GM18498 (cell line): ENCODE data around the gene IRF5.
A peak's percentile ranks its signal among the peaks of the same experiment; 100 is the strongest.
"Not testable (repeated sequence)": the region's sequence is repeated elsewhere in the genome, so short reads cannot be mapped to it uniquely, and the experiment has no call there.

Experiments used
- ATAC-seq: cut with Tn5 transposase; IDR thresholded peaks from one replicate; pipeline ENCODE4 v1.9.1; 2021; ENCODE audit warnings: mild to moderate bottlenecking, moderate library complexity; ENCODE audit not compliant: unreplicated experiment

The IRF5 gene

DNA sequence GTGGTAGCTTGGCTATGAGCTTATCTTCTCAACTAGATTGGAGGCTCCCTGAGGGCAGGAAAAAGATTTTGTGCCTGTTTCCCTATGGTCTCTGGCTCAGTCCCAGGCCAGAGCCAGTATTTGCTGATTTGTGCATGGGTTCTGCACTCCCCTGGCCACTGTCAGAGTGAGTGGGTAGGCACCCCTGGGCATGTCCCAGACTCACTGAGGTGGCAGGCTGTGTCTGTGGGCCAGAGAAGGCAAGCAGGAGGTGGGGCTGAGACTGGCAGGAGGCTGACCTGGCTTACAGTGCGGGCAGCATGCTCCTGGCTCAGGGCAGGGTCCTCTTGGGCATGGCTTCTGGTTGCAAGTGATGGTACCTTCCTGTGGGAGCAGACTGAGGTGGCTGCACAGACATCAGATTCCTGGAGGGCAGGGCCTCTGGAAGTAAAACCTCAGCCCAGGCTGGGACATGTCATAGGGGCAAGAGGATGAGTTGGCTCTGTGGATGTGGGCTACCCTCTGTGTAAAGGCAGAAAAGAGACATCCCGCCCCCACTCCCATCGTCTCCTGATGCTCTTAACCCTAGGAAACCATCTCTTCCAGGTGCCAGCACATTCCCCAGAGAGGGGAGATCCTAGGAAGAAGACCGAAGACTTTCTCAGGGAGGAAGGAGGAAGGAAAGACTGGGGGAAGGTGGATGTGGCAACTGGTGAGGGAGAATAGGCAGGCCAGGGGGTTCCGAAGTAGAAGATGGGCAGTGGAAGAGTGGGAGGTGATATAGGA lies 31.5 kb upstream of the IRF5 start:
- ATAC-seq: no peak

DNA sequence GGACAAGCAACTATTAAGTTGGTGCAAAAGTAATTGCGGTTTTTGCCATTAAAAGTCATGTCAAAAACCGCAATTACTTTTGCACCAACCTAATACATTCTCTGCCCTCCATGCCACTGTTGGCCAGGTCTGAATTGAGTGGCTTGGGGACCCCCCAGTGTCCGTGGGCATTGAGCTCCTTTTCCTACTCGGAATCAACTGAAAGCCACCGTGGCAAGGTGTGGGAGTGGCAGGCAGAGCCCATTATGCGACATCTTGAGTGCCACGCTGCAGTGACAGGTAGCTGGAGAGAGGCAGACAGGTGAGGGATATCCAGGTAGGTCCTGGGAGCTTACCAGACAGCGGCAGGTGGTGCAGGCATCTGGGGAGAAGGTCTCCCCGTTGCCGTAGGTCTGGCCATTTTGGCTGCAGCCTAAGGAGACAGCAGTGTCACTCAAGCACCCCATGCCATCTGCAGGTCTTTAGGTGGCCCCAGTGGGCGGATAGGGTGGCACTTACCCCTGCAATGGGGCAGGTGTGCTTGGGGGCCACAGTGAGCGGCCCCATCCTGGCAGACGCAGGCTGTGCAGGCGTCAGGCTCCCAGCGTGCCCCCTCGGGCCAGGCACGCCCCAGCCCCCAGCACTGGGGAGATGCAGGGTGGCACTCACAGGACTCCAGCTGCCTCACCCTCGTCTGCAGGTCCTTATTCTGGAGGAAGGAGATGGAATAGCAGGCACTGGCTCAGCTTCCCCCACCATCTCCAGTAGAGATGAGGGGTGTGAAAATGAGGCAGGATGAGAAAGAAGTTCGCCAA lies 30.8 kb upstream of the IRF5 start:
- no peak for ATAC-seq

DNA sequence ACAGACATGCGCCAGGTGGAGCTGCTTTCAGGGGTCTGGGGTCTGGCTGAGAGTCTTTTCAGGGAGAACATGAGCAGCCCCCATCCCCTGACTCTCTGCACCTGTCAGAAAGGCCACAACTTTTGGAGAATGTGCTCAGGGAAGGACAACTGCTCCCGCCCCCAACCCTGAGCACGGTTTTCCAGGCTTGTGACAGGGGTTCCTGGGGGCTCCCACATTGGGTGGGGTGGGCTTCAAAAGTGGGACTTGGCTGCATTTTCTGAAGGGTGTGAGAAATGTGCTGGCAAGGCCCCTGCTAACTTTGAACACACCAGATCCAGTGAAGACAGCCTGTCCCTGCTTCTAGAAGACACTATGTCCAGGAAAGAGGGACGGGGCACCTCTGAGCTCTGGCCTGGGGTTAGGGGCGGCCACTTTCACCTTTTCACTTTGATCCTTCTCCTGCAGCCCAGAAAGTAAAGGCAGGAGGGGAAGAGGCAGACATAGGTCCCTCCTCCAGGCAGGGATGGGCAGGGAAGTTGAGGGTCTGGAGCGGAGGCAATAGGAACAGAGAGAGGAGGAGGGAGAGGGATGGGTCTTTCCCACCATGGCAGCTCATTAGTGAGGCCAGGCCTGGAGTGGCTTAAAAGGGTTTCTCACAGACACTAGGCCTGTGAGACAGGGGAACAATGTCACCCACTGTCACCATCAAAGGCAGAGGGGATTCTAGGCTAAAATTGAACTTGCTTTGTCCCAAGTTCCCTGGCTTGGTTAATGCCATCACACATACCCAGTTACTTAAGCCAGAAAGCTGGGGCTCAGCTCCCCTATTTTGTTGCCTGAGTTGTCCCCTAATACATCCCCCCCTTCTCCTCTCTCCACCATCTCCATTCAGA lies 28.7 kb upstream of the IRF5 start:
- ATAC-seq: no peak

DNA sequence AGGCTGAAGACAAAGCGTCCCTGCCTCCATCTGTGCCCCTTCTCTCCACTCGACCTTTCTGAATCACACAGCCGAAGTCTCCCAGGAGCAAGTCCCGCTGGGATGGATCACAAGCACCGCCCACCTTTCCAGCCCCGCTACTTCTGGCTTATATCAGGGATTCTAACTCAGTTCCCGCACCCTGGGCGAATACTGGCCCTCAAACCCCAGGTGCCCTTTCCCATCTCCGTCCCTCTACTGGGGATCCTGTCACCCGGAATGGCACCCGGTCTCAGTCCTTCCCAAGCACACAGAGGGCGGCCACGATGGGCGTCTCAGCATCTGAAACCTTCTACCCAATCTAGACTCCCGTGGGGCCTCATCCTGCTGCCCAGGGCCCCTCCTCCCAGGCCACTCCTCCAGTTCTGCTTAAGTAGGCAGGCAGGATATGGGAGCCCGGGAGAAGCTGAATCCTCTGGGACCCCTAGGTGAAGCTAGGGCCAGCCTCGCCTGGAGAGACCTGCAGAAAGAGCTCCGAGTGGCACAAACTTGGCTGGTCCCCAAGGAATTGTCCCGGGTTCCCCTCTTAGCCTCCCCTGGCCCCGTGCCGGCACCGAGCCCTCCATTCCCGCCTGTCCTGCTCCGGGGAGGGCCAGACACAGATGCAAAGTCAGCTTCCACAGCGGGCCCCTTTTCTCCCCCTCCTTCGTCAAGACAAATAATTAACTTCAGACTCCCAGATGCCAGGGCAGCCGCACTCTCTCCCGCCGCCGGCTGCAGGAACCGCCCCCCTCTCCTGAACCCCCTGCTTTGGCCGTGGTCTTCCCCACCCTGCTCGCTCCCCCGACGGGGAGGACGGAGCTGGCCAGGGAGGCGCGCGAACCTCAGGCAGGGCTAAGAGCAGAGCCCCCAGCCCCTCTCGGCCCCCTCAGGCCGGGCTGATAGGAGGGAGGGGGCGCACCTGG lies 27.8 kb upstream of the IRF5 start:
- ATAC-seq: no peak

DNA sequence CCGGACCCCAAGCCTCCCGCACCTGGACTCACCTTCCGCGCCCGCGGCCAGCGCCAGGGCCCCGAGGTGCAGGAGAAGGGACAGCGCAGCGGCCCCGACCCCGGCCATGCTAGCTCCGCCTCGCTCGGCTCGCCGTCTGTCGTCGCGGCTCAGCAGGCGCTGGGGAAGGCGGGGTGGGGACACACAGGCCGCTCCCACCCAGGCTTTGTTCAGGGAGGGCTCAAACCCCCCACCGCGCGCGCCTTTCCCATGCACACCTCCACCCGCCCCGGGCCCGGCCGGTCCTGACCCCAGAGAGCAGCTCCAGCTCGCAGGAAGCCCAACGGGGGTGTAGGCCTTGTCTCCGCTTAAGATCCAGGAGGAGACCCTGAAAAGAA lies 27.2 kb upstream of the IRF5 start, which contains the start of gene KCP:
Gene KCP (minus strand): TSS at position 141 of the 377 bp plus-strand sequence. CDS start 33 bp downstream, at position 108.
- no peak for ATAC-seq

DNA sequence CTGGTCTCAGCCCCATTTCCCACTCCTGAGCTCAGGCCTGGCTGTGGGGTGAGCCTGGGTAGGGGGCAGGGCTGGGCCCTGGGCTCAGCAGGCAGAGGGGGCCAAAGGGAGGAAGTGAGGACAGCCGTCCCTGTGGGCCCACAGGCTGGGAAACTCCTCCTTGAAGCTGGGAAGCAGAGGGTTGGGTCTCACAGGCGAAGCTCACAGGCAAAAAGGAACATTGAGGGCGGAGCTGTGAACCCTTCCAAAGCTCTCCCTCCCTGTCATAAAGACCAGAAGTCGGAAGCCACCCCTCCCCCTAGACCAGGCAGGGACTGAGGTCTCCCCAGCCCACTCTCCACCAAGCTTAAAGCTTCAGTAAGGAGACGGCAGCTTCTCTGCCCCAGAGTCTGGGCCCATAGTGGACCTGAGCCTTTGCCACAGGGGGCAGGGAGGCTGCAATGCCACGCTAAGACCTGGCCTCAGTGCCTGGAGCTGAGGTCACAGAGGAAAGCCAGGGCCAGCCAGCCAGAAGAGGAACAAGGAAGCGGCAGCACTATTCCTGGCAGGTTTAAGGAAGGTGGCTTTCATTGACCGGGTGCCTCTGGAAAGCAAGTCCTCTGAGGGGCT lies 26.2 kb upstream of the IRF5 start:
- no peak for ATAC-seq

DNA sequence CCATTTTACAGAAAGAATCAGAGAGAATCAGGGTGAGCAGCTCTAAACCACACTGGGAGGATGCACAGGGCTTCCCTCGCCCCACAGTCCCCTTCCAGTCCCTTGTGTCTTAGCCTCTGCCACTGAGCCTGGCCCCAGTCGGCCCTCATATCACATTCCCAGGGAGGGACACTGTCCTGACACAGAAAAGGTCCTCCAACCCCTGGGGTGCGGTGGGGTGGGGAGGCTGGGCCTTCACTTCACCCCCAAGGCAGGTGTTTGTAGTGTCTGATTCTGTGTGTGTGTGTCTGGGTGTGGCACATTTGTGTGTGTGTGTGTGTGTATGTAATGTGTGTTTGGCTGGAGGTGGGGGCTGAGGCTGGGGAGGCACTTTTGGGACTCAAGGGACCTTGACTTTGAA lies 25.4 kb upstream of the IRF5 start:
- ATAC-seq: no peak

DNA sequence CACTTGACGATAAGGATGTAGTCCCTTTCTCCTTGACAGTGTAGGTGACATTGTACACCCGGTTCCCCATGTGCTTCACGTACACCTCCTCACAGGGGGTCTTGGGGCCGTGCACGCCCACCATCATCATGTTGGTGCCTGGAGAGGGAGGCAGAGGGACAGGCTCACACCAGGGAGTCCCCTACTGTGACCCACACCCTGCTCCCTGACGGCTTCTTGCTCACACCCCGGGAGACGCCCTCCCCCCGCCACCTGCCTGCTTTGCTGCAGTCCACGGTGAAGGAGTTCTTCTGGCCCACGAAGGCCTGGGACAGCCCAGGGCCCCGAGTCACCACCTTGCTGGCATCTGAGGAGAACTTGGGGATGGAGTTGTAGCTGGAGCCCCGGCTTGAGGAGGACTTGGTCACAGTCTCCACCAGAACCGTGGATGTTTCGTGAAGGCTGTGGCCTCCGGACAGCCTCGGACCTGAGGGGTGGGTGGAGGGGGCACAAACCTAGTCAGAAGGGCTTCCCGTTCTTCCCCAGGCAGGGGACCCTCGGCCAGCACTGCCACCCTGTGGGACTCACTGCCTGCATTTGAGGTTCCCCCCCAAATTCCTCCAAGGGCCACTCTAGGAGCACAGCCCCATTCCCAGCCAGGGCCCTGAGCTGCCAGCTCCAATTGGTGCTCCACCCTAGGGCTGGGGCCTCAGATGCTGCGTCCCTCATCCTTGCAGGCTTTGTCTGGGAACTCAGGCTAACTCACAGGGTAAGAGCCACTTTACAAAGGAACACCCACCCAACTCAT lies 24.8 kb upstream of the IRF5 start:
- not testable (repeated sequence) for ATAC-seq

DNA sequence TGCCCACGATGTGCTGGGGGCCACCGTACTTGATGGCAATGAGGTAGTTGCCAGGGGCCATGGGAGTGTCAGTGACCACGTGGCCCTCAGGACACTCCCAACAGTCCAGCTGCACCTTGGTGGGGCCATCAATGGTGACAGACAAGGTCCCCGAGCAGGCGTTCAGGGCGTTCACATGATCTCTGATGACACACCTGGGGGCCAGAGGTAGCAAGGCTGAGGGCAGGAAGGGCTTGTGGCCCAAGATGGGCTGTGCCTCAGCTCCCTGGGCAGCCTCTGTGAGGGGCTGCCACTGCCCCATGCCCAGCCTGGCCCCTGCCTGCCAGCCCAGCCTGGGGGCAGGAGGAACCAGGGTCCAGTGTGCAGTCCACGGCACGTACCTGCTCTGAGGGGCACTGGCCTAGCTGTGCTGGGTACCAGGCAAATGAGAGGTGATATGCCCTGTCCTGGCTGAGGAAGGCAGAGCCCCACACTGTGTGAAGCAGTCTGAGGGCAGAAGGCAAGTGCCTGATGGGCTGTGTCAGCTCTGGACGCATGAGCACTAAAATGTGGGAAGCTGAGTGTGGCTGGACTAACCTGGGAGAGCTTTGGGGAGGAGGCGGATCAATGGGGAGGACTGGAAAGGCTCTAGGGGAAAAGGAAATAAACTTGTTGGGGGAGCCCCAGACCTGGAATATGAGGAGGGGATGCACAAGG lies 23.7 kb upstream of the IRF5 start:
- ATAC-seq: no peak

DNA sequence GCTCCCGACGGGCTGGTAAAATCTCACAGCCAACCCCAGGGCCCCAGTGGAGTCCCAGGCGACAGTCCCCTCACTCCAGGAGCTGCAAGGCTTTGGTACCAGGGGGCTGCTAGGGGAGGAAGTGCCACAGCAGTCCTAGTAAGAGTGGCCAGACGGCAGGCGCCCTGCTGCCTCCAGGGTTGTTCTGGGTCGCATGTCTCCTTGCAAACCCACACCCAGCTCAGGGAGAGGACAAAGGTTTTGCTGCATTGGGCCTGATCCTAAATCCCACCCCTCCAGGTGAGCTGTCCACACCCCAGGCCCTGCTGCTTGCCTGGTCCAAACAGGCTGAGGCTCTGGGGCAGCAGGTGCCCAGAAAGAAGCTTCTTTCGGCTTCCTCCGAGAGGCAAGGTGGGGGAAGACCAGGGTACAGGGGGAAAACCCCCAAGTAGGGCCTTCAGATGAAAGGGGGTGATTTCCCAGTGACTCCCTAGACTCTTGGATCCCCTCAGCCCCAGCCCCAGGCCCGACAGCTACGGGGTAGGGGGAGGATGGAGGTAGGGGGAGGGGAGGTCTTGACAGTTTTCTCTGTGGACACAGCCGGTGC lies 23.1 kb upstream of the IRF5 start:
- ATAC-seq: peak; percentile 54

DNA sequence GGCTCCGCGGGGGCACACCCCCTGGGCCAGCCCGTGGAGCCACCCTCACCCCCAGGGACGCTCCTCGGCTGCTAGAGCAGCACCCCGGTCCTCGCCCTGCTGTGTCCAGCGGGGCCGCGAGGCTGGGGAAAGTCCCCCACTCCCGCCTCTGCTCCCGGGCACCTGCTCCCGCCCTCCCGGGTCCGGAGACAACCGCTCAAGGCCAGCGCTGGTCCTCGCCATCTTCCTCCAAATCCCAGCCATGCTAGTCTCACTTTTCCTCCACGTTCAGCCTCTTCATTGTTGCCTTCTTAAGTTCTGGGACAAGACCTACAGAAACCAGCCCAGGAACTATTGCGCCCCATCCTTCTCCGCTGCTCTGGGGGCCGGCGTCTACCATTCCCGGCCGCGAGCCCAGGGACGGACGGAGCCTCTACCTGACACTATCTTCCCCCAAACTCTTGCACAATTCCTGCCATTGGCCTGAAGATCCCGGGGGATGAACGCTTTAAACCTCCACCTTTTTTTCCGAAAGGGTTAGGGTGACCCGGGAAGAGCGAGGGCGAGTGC lies 22.4 kb upstream of the IRF5 start:
- no peak for ATAC-seq

DNA sequence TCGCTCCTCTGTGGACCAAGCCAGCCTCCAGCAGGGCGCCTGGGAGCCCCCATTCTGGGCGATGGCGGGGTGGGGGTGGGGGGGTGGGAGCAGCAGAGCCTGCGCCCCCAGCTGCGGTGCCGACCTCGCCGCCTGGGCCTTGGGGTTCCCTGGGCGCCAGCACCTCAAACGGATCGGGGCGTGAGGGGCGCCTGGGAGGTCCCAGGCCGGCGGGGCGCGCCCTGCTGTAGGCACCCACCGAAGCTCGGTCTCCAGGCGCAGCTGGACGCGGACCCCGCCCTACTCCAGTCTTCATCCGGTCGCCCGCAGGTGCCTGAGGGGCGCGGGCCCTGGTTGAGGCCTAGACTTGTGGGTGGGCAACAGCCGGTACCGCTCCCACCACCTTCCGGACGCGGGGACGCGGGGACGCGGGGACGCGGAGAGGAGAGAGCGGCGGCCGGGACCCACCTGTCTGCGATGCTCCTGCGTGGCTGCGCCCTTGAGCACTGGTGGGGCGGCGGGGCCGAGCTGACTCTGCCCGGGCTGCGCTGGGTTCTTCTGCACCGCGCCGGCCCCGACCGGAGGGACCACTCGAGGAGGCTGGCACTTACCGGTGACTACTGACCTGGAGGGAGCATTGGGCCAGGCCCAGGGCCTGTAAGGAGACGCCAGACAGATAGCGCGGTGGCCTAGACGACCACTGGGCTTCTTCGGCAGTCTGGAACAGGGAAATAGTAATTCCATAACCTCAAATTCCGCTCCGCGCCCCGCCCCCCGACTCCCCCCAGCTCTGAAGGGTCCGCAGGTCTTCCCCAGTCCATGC lies 21.7 kb upstream of the IRF5 start:
- no peak for ATAC-seq

DNA sequence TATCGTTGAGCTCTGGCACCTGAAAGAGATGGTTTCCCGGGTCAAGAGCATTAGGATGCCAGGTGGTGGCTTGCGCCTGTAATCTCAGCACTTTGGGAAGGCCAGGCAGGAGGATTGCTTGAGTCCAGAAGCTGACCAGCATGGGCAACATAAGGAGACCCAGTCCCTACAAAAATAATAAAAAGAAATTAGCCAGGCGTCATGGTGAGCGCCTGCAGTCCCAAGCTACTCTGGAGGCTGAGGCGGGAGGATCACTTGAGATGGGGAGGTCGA lies 21.1 kb upstream of the IRF5 start:
- ATAC-seq: no peak

DNA sequence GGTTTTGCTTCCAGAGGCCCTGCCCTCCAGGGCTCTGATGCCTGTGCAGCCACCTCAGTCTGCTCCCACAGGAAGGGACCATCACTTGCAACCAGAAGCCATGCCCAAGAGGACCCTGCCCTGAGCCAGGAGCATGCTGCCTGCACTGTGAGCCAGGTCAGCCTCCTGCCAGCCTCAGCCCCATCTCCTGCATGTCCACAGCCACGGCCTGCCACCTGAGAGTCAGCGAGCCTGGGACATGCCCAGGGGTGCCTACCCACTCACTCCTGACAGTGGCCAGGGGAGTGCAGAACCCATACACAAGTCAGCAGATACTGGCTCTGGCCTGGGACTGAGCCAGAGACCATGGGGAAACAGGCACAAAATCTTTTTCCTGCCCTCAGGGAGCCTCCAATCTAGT lies 20.6 kb upstream of the IRF5 start:
- ATAC-seq: no peak

DNA sequence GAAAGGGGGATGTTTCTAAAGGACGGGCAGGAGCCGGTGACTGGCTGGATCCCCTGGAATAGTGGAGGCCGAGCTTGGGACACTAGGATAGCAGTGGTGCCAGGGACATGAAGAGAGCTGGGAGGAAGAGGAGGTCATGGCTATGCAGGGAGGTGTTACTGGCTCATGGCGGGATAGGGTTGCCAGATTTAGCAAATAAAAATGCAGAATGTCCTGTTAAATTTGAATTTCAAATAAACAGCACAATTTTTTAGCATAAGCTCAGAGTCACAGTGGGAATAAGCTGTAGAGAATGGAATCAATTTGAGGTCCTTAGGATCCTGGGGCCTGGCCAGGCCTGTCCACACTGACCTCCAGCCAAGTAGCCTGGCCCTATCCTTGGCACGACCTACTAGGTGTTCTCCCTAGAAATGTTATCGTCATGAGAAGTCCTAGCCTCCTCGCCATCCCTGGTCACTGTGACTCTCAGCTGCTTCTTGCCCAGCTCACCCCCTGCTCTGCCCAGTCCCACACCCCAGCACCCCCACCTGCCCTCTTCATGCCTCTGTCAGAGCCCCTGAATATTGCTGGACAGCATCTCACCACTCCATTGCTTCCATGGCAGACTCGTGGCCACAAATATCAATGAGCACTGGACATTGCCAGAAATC lies 19.6 kb upstream of the IRF5 start:
- ATAC-seq: no peak

DNA sequence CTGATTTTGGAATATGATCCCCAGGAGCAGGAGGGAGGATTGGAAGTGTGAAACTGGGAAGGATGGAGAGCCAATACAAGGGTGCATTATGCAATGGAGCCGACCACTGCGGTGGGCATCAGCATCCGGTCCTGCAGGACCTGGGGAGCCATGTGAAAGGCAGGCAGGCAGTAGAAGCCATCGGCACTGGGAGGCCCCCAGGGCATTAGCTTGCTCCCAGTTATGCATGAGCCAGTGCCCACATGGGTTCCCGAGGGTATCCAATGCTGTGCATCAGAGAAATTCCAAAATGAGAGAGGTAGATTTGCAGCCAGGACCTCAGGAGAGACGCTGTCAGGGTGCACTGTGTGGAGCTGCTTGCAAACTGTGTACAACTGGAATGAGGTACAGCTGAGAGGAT lies 18.5 kb upstream of the IRF5 start:
- no peak for ATAC-seq
